Coronary artery (tissue), 2 donors: ENCODE data around the gene WT1.

Experiments used
- DNase-seq: peaks from one replicate; pipeline ENCODE4 v3.0.0-alpha.2; 2017; ENCODE audit warnings: low spot score
- H3K27ac ChIP-seq, 2 donors: fragments of 200-600 bp; sonication (generic); one replicate each; pipeline ENCODE4 v1.5.1; 2016 to 2019
- H3K4me3 ChIP-seq: fragments of 200-600 bp; sonication (generic); 2 replicates; pipeline ENCODE4 v1.5.1; 2016; ENCODE audit warnings: mild to moderate bottlenecking, moderate library complexity
- CTCF ChIP-seq: fragments of 200-600 bp; sonication (generic); IDR thresholded peaks from one replicate; pipeline ENCODE4 v1.5.1; 2019; ENCODE audit warnings: antibody characterized with exemption

The WT1 gene

GRCh38 chr11:32434356-32435151 is 785 bp downstream of the WT1 start:
- no peak for DNase-seq
- H3K4me3 ChIP-seq, result peak overlapping the region; percentile 69
- TF ChIP-seq CTCF, result no peak
- peak overlapping the region in 1 of 2 donors; percentile 42 for H3K27ac ChIP-seq

GRCh38 chr11:32433914-32434355 is 1.4 kb downstream of the WT1 start:
- peak overlapping the region; percentile 69 for H3K4me3 ChIP-seq
- no peak for TF ChIP-seq CTCF
- DNase-seq, result no peak
- no peak overlapping the region for H3K27ac ChIP-seq

- no peak overlapping the region for H3K27ac ChIP-seq
- DNase-seq, result no peak
- H3K4me3 ChIP-seq, result peak overlapping the region; percentile 69
- no peak for TF ChIP-seq CTCF
These were observed 2.0 kb downstream of the WT1 start for GRCh38 chr11:32433101-32433913.

GRCh38 chr11:32432565-32432964 is 2.8 kb downstream of the WT1 start:
- no peak for DNase-seq
- Histone ChIP-seq H3K27ac (no peak overlapping the region), H3K4me3 (no peak overlapping the region)
- no peak for TF ChIP-seq CTCF

- H3K27ac ChIP-seq, result no peak overlapping the region
- DNase-seq, result no peak
- no peak overlapping the region for H3K4me3 ChIP-seq
- TF ChIP-seq CTCF, result no peak
These were observed 4.6 kb downstream of the WT1 start for GRCh38 chr11:32430568-32431381.

GRCh38 chr11:32429477-32429876 is 5.9 kb downstream of the WT1 start:
- Histone ChIP-seq H3K27ac (no peak overlapping the region), H3K4me3 (no peak overlapping the region)
- no peak for DNase-seq
- no peak for TF ChIP-seq CTCF
